DND-41 (cell line): Measurements from ENCODE around the gene ENKD1.

Experiments used
- ATAC-seq: fragments of 200-7000 bp; cut with Tn5 transposase; 3 replicates; pipeline ENCODE4 v1.9.1; 2021; ENCODE audit warnings: low read depth; ENCODE audit not compliant: insufficient read depth
- DNase-seq: peaks from one replicate; pipeline ENCODE4 v3.0.0-alpha.2; 2020
- H2AFZ ChIP-seq: 2 replicates; pipeline ENCODE4 v1.6.0; 2012; ENCODE audit warnings: low read depth, low read length
- H3K27ac ChIP-seq: 2 replicates; pipeline ENCODE4 v1.5.1; 2012; ENCODE audit warnings: low read length, inconsistent platforms
- H3K27me3 ChIP-seq: fragments of 200-600 bp; sonication (generic); 2 replicates; pipeline ENCODE4 v1.6.0; 2012; ENCODE audit warnings: low read length, mild to moderate bottlenecking, inconsistent platforms; ENCODE audit not compliant: insufficient read depth, poor library complexity
- H3K36me3 ChIP-seq: 2 replicates; pipeline ENCODE4 v1.5.1; 2012; ENCODE audit warnings: low read length, inconsistent platforms; ENCODE audit not compliant: insufficient read depth
- H3K4me1 ChIP-seq: 2 replicates; pipeline ENCODE4 v1.5.1; 2012; ENCODE audit warnings: mild to moderate bottlenecking, low read length; ENCODE audit not compliant: insufficient read depth
- H3K4me2 ChIP-seq: 2 replicates; pipeline ENCODE4 v1.6.0; 2012; ENCODE audit warnings: mild to moderate bottlenecking, moderate library complexity, low read length, inconsistent platforms; ENCODE audit not compliant: insufficient read depth
- H3K4me3 ChIP-seq, 2 experiments: fragments of 200-600 bp in 1 of 2; shearing (Covaris generic) in 1 of 2; 2 replicates each; pipeline ENCODE4 v1.5.1; 2012 to 2016; ENCODE audit warnings: inconsistent platforms in 2 of 2, low read length in 2 of 2, mild to moderate bottlenecking in 2 of 2, low read depth in 1 of 2, moderate library complexity in 1 of 2
- H3K79me2 ChIP-seq: 2 replicates; pipeline ENCODE4 v1.6.0; 2012; ENCODE audit warnings: low read length, inconsistent platforms; ENCODE audit not compliant: insufficient read depth
- H3K9ac ChIP-seq: 2 replicates; pipeline ENCODE4 v1.6.0; 2012; ENCODE audit warnings: low read depth, mild to moderate bottlenecking, inconsistent platforms, low read length, moderate library complexity
- H3K9me3 ChIP-seq: 2 replicates; pipeline ENCODE4 v1.5.1; 2012; ENCODE audit warnings: low read length, moderate library complexity, mild to moderate bottlenecking, inconsistent platforms; ENCODE audit not compliant: insufficient read depth, severe bottlenecking
- H4K20me1 ChIP-seq: 2 replicates; pipeline ENCODE4 v1.6.0; 2012; ENCODE audit warnings: low read length; ENCODE audit not compliant: insufficient read depth
- CTCF ChIP-seq: IDR thresholded peaks from 2 replicates; pipeline ENCODE4 v1.5.1; 2012; ENCODE audit warnings: borderline replicate concordance, low read length, moderate library complexity, mild to moderate bottlenecking; ENCODE audit not compliant: poor library complexity, severe bottlenecking; ENCODE audit errors: extremely low read depth
- EZH2 ChIP-seq: IDR thresholded peaks from 3 replicates; pipeline ENCODE4 v1.6.1; 2012; ENCODE audit warnings: borderline replicate concordance, low read depth, mild to moderate bottlenecking, moderate library complexity, low read length, inconsistent platforms; ENCODE audit not compliant: severe bottlenecking

The ENKD1 gene

GRCh38 chr16:67650023-67650422 is 16.5 kb downstream of the ENKD1 start:
- Histone ChIP-seq H3K27me3 (no peaks in the 10 kb centered on the region), H3K36me3 (peaks cover 80% of the 10 kb centered on the region), H3K9me3 (no peaks in the 10 kb centered on the region), H2AFZ (no peak overlapping the region), H4K20me1 (peaks cover 20% of the 10 kb centered on the region), H3K4me2 (no peak overlapping the region), H3K9ac (no peak overlapping the region), H3K4me1 (peaks cover 23% of the 10 kb centered on the region), H3K79me2 (peaks cover 26% of the 10 kb centered on the region), H3K27ac (no peak overlapping the region), H3K4me3 (no peak overlapping the region)
- ATAC-seq (no peak), DNase-seq (no peak)
- TF ChIP-seq CTCF (no peak), EZH2 (no peak)

- H3K9ac ChIP-seq: no peak overlapping the region
These were observed 17.0 kb downstream of the ENKD1 start for GRCh38 chr16:67649494-67649931.

DNA sequence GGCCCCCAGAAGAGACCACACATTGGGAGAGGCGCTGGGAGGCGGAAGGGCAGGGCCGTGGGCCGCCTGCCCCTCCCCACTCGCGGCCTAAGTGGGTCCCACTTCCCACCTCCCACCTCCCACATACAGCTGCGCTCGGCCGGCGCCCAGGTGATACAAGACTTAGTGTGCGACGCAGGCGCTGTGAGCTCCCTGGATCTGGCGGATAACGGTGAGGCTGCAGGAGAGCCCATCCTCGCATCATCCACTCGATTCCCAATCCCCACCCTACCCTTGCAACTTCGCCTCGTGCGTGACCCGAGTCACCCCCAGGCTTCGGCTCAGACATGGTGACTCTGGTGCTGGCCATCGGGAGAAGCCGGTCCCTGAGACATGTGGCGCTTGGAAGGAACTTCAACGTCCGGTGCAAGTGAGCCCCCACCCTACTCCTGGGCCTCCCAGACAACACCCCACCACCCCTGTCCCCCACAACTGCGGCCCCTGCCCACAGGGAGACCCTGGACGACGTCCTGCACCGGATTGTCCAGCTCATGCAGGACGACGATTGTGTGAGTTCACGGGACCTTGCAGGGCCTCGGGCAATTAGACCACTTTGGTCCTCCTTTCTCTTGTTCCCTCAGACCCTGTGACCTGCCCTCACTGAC is 17.7 kb downstream of the ENKD1 start:
- DNase-seq: no peak
- peaks cover 71% of the 10 kb centered on the region for H3K36me3 ChIP-seq
- no peak for ATAC-seq
- H3K27me3 ChIP-seq: no peaks in the 10 kb centered on the region
- no peak for TF ChIP-seq CTCF
- H3K4me1 ChIP-seq: peaks cover 31% of the 10 kb centered on the region
- no peak overlapping the region for H2AFZ ChIP-seq
- no peak overlapping the region for H3K27ac ChIP-seq
- H3K4me3 ChIP-seq: no peak overlapping the region
- peaks cover 33% of the 10 kb centered on the region for H3K79me2 ChIP-seq
- H3K9me3 ChIP-seq: no peaks in the 10 kb centered on the region
- no peak overlapping the region for H3K9ac ChIP-seq
- peaks cover 15% of the 10 kb centered on the region for H4K20me1 ChIP-seq
- no peak overlapping the region for H3K4me2 ChIP-seq

More at GRCh38 chr16:67649494-67649931, 17.0 kb downstream of the ENKD1 start:
- Histone ChIP-seq H3K9me3 (no peaks in the 10 kb centered on the region), H3K4me3 (no peak overlapping the region), H4K20me1 (peaks cover 17% of the 10 kb centered on the region), H2AFZ (no peak overlapping the region), H3K4me1 (peaks cover 25% of the 10 kb centered on the region), H3K36me3 (peaks cover 74% of the 10 kb centered on the region), H3K27me3 (no peaks in the 10 kb centered on the region), H3K27ac (no peak overlapping the region), H3K4me2 (no peak overlapping the region), H3K79me2 (peaks cover 30% of the 10 kb centered on the region)
- ATAC-seq (no peak), DNase-seq (no peak)
- TF ChIP-seq EZH2 (no peak), CTCF (no peak)
